Activated naive CD8-positive, alpha-beta T cell (primary cell): ENCODE results near the gene PDZRN3.

Source experiments
- H3K27ac Mint-ChIP-seq: one replicate; pipeline ENCODE4 v1.8.0; 2021; ENCODE audit warnings: mixed read lengths
- H3K27me3 Mint-ChIP-seq: one replicate; pipeline ENCODE4 v1.8.0; 2021; ENCODE audit warnings: mixed read lengths
- H3K36me3 Mint-ChIP-seq: one replicate; pipeline ENCODE4 v1.8.0; 2021; ENCODE audit warnings: mixed read lengths
- H3K4me1 Mint-ChIP-seq: one replicate; pipeline ENCODE4 v1.8.0; 2021; ENCODE audit warnings: low read depth, mixed read lengths
- H3K4me3 Mint-ChIP-seq: one replicate; pipeline ENCODE4 v1.8.0; 2021; ENCODE audit warnings: mild to moderate bottlenecking, mixed read lengths
- H3K9me3 Mint-ChIP-seq: one replicate; pipeline ENCODE4 v1.8.0; 2021; ENCODE audit warnings: low read depth, mixed read lengths

Gene PDZRN3

DNA sequence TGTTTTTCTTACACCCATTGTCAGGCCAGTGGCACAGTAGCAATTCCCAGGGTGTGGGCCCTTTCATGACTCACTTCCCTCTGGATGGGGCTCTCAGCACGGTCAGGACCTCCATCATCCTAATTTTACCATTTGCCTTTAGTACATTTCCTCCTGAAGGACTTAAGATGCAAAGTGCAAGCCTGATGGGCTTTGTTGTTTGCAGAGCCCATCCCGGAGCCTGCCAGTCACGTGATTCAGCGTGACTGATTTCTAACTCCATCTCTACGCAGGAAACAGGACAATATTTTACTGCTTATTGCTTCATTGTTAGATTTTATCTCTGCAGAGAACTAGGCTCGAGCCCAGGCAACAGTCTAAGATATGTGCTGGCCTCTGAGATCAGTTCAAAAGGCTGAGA is 223.7 kb downstream of the PDZRN3 start:
- Mint-ChIP-seq H3K27ac (no peak overlapping the region), H3K36me3 (no peaks in the 10 kb centered on the region), H3K4me3 (no peak overlapping the region), H3K27me3 (no peaks in the 10 kb centered on the region), H3K4me1 (no peaks in the 10 kb centered on the region), H3K9me3 (no peaks in the 10 kb centered on the region)

DNA sequence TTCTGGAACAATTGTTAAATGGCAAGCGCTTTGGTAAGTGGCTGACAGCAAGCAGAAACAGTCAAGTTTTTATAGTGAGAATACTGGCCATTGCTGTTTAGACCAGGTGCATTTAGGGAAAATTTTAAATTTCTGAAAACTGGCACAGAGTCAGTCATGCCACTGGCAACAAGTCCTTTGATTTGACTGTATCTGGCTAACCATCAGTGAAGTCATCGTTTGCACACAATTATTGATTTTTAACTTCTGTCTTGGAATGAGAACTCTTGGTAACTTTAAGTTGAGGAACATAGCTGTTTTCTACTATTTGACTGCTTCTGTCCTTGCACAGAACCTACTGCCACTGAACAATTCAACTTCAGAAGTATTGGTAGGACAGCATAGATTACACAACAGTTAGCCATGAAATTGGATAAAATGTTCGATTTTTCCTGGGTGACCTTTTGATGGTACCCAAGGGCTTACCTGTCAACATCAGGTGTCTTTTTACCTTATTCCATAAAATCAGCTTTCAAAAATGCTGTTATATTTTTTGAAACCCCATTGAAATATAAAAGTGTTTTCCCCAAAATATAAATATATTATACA is 225.0 kb downstream of the PDZRN3 start:
- Mint-ChIP-seq H3K4me3 (no peak overlapping the region), H3K27ac (no peak overlapping the region), H3K27me3 (no peaks in the 10 kb centered on the region), H3K9me3 (no peaks in the 10 kb centered on the region), H3K4me1 (no peaks in the 10 kb centered on the region), H3K36me3 (no peaks in the 10 kb centered on the region)

DNA sequence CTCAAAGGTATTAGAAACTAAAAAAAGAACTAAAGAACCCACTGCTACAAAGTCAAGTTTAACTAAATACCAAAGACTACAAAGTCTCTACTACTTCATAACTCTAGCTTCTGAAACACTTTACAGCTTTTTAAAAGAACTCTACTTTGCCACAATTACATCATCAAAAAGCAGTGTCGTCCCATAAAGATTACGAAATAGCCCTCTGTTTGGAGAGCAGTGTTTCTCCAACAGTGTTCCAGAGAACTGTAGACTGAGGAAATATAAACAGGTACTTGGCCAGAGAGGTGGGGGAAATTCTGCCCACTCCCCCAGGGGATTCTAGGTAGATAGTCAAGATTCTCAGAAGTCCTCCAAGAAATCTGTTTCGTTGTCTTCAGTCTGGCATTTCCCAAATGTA is 225.6 kb downstream of the PDZRN3 start:
- Mint-ChIP-seq H3K36me3 (no peaks in the 10 kb centered on the region), H3K27ac (no peak overlapping the region), H3K27me3 (no peaks in the 10 kb centered on the region), H3K4me1 (no peaks in the 10 kb centered on the region), H3K4me3 (no peak overlapping the region), H3K9me3 (no peaks in the 10 kb centered on the region)

DNA sequence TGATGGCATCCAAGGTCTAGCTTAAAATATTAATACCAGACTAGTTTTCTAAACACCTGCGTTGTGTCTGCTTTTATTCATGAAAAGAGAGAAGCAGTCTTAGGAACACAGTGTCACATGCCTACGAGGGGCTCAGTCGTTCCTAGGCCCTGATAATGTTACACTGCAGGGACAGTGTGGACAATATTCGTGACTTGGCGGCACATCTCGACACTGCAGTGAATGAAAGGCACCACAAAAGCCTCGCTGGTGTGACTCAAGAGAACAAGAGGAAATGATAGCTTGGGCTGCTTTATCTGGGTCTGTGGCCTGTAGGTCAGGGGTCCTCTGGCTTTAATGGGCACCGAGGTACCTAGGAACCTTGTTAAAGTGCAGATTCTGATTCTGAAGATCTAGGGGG is 226.7 kb downstream of the PDZRN3 start:
- Mint-ChIP-seq H3K27me3 (no peaks in the 10 kb centered on the region), H3K27ac (no peak overlapping the region), H3K36me3 (no peaks in the 10 kb centered on the region), H3K9me3 (no peaks in the 10 kb centered on the region), H3K4me3 (no peak overlapping the region), H3K4me1 (no peaks in the 10 kb centered on the region)

DNA sequence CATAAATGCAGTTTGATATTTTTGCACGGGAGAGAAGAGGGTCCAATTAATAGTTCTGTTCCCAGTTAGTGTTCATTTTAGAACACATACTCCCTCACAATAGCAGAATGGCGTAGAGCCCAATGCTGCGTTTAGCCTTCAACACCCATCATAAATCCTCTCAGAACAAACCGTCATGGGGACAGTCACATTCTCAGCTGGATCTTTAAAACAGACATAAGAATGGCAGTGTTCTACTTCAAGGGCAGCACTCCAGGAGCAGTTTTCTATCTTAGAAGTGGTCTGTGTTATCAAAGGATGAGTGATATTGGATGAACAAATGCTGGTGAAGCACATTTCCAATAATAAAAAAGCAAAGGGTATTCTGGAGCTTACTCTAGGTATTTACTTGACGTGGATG is 230.5 kb downstream of the PDZRN3 start:
- no peaks in the 10 kb centered on the region for H3K4me1 Mint-ChIP-seq

DNA sequence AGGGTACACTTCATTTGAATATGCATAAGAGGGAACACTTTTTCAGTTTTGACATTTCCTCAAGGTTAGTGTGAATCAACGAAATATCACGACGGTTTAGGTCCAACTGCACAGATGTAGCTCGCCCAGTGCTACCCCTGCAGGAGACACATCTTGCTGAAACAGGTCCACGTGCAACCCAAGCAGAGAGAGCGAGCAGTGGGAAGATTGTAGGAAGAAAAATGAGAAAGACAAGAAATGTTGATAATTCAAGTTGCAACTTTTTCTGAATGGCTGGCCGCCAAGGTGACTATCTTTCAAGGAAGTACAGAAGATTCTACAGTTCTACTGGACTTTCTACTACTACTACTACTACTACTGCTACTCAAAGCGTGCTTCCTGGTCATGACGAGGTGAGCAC is 231.7 kb downstream of the PDZRN3 start:
- no peaks in the 10 kb centered on the region for H3K4me1 Mint-ChIP-seq
- no peaks in the 10 kb centered on the region for H3K36me3 Mint-ChIP-seq
- no peaks in the 10 kb centered on the region for H3K9me3 Mint-ChIP-seq
- peaks cover 2% of the 10 kb centered on the region for H3K27me3 Mint-ChIP-seq
- no peak overlapping the region for H3K4me3 Mint-ChIP-seq
- H3K27ac Mint-ChIP-seq = no peak overlapping the region

More for the DNA sequence above, 230.5 kb downstream of the PDZRN3 start:
- H3K27me3 Mint-ChIP-seq = no peaks in the 10 kb centered on the region
- H3K9me3 Mint-ChIP-seq = no peaks in the 10 kb centered on the region
- no peak overlapping the region for H3K27ac Mint-ChIP-seq
- no peaks in the 10 kb centered on the region for H3K36me3 Mint-ChIP-seq
- no peak overlapping the region for H3K4me3 Mint-ChIP-seq

DNA sequence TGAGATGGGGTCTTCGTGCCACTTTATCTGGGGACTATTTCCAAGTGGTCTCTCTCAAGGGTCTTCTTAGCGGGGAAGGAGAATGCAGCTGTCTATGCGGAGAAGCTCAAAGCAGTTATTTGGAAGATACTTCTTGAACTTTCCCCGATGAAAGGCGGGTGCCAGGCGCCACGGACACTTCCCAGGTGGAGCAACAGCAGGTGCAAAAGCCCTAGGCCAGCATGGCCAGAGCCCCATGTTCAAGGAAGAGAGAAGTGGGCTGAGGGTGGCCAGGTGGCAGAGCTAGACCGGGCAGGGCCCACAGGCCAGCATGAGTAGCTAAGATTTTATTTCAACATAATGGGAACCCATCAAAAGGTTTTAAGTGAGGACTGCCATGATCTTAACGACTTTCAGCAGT is 232.8 kb downstream of the PDZRN3 start:
- Mint-ChIP-seq H3K36me3 (no peaks in the 10 kb centered on the region), H3K4me1 (no peaks in the 10 kb centered on the region), H3K27me3 (peaks cover 2% of the 10 kb centered on the region), H3K27ac (no peak overlapping the region), H3K9me3 (no peaks in the 10 kb centered on the region), H3K4me3 (no peak overlapping the region)

DNA sequence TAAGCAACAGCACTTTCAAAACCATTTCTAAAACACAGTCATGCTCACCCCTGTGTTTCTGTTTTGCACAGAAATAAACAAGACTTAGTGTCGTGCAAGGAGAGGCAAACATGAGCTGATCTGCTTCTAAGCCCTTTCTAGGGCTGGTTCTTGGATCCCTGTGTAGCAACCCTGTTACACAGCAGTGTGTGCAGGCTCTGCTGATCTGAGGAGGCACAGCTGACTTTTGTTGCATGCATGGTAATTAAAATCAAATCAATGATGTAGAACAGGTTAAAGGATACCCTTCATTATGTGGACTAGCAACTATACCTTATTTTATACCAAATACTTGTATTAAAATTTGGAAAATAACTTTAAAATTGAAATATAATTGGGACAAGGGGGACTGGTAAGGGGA is 234.8 kb downstream of the PDZRN3 start:
- H3K27me3 Mint-ChIP-seq = peaks cover 2% of the 10 kb centered on the region
- no peak overlapping the region for H3K4me3 Mint-ChIP-seq
- H3K4me1 Mint-ChIP-seq = no peaks in the 10 kb centered on the region
- no peak overlapping the region for H3K27ac Mint-ChIP-seq
- no peaks in the 10 kb centered on the region for H3K36me3 Mint-ChIP-seq
- H3K9me3 Mint-ChIP-seq = no peaks in the 10 kb centered on the region

DNA sequence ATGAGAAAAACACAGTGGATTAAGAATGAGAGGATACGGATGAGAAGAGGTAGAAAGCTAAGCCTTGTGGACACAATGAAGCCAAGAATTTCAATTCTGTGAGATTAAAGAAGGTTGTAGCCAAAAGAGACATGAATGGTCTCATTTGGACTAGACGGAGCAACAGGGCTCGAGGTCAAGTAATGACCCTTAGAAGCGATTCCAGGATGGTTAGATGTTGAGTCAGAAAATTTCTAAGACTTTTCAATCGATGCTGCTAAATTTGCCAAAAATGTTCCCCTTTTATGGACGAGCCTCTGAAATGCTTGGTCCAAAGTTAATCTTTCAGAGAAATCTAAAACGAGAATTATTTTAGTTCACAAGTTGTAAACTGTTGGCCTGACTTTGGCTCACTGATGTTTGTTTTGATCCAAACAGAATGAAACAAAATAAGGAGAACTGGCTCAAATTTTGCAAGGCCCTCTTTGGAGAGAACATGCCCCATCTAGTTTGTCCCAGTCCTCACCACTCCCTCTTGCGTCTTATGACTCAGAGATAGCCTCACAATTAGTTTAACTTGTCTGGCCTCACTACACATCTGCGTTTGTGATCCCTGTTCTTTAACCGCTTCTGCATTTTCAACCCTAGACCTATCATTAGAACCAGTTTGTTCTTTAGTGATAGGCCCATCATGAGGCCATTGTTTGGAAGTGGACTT is 235.5 kb downstream of the PDZRN3 start:
- H3K9me3 Mint-ChIP-seq = no peaks in the 10 kb centered on the region

DNA sequence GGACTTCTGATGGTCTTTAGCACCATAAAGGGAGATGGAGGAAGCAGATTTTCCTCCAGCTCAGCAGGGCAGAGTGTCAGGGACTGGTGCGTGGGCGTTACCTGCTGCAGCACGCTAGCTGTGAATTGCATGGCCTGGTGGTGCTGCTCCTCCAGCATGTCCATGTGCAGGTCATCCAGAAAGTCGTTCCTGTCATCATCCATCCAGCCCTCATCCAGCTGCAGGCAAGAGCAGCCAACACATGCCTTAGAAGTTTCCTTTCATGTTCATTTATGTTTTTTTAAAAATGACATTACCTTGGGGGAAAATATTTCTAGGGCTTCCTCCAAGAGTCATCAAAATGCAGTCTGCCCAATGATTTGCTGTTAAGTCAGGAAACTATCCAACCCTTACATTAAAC is 239.2 kb downstream of the PDZRN3 start:
- Mint-ChIP-seq H3K4me1 (no peaks in the 10 kb centered on the region), H3K4me3 (no peak overlapping the region), H3K9me3 (peaks cover 4% of the 10 kb centered on the region), H3K27ac (no peak overlapping the region), H3K36me3 (no peaks in the 10 kb centered on the region), H3K27me3 (peaks cover 5% of the 10 kb centered on the region)

More for the DNA sequence above, 235.5 kb downstream of the PDZRN3 start:
- H3K36me3 Mint-ChIP-seq = no peaks in the 10 kb centered on the region
- no peaks in the 10 kb centered on the region for H3K4me1 Mint-ChIP-seq
- H3K4me3 Mint-ChIP-seq = no peak overlapping the region
- peaks cover 2% of the 10 kb centered on the region for H3K27me3 Mint-ChIP-seq
- no peak overlapping the region for H3K27ac Mint-ChIP-seq

DNA sequence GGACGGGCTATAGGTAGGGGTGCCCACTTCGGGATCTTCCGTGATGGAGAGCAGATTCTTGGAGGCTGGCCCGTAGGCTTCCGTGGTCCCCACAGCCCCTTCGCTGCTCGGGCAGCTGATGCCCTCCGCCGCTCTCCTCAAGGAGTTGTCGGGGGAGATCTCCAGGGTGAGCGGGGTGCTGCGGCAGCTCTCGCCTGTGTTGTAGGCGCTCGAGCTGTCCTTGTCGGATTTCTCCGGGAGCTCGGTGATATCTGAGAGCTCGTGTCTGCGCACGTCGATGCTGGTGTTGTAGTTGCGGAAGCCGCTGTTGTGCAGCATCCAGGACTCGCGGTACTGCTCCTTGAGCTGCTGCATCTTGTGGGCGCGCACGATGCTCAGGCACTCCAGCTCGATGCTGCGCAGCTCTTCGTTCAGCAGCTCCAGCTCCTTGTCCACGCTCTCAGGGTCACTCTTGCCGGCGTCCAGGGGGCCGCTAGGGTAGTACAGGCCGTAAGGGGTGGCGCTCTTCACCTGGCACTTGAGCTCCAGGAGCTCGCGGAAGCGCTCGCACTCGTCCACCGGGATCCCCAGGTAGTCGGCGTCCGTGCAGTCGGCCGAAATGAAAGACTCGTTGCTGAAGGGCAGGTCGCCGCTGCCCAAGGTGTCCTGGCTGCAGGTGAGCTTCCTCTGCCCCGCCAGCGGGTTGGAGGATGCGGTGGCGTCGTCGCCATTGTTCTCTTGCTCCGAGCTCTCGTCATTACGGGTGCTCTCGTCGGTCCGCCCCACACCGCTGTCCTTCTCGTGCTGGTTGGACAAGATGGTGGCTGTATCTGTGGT is 240.4 kb downstream of the PDZRN3 start:
- no peaks in the 10 kb centered on the region for H3K36me3 Mint-ChIP-seq
- H3K27ac Mint-ChIP-seq = no peak overlapping the region
- H3K4me3 Mint-ChIP-seq = no peak overlapping the region
- H3K27me3 Mint-ChIP-seq = peaks cover 5% of the 10 kb centered on the region
- H3K4me1 Mint-ChIP-seq = no peaks in the 10 kb centered on the region
- H3K9me3 Mint-ChIP-seq = peaks cover 4% of the 10 kb centered on the region

DNA sequence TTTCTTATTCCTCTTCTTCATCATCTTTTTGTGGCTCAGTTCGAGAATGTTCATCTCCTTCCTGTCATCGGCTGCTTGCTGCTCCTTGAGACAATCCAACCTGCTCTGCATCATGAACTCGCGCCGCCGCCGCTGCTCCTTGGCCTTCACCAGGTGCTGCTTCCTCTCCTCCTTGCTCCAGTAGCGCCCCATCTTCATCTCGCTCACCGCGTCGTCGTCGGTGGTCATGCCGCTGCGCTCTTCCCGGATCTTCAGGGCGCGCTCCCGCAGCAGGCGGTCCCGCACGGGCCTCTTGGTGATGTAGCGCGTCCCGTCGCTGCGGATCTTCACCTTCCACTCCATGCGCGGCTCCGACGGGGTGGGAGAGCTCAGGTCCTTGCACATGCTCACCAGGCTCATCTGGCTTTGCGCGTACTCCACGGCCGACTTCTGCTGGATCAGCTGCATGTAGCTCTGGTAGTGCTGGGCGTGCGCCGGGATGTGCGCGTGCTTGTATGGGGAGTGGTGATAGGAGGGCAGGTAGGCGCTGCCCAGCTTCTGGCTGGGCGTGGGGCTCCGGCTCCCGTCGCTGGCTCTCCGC is 241.2 kb downstream of the PDZRN3 start:
- Mint-ChIP-seq H3K4me3 (no peak overlapping the region), H3K27ac (no peak overlapping the region), H3K36me3 (no peaks in the 10 kb centered on the region), H3K4me1 (no peaks in the 10 kb centered on the region), H3K9me3 (peaks cover 4% of the 10 kb centered on the region), H3K27me3 (peaks cover 3% of the 10 kb centered on the region)

DNA sequence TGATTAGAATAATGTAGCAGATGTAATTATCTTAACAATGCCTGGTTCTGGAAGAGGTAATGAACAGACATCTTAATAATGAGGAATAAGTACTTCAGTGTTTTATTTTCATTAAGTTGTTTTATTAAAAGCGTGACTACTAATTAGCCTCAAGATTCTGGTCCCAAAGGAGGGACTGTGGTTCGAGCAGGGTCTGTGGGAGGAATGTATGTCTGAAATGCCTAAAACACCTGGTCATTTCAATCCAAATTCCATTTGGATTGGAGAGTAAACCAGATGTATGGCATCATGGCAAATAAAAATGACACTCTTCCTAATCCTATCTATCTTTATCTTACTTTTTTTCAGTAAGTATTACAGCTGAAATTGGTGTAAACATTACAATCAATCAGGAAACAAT is 243.2 kb downstream of the PDZRN3 start:
- no peak overlapping the region for H3K27ac Mint-ChIP-seq
- no peak overlapping the region for H3K4me3 Mint-ChIP-seq
- H3K36me3 Mint-ChIP-seq = no peaks in the 10 kb centered on the region
- H3K27me3 Mint-ChIP-seq = peaks cover 3% of the 10 kb centered on the region
- H3K9me3 Mint-ChIP-seq = peaks cover 4% of the 10 kb centered on the region
- no peaks in the 10 kb centered on the region for H3K4me1 Mint-ChIP-seq

DNA sequence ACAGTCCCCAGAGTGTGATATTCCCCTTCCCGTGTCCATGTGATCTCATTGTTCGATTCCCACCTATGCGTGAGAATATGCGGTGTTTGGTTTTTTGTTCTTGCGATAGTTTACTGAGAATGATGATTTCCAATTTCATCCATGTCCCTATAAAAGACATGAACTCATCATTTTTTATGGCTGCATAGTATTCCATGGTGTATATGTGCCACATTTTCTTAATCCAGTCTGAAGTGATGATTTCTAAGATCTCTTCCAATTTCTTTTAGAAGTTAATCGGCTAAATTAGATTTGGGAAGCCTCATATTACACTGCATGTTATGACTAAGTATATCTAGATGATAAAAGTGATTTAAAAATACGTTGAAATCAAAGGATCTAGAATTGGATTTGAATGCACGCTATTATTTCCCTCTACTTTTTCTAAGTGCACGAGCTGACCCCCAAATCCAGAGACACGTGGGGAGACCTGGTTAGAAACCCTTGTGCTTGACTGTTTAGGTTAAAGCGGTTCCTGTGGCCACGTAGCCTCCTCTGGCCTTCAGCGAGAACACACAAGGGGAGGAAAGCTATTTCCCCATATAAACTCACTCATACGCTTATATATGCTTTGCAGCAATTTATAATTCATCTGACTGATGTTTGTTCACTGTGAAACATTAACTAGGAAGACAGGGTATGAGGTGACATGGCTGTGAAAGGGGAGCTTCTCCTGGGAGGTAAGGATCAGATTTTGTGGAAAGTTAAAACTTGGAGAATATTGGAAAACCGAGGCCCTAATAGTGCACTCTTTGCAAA is 243.8 kb downstream of the PDZRN3 start:
- H3K27me3 Mint-ChIP-seq = peaks cover 3% of the 10 kb centered on the region
- peaks cover 4% of the 10 kb centered on the region for H3K9me3 Mint-ChIP-seq
- no peak overlapping the region for H3K27ac Mint-ChIP-seq
- H3K36me3 Mint-ChIP-seq = no peaks in the 10 kb centered on the region
- H3K4me3 Mint-ChIP-seq = no peak overlapping the region
- H3K4me1 Mint-ChIP-seq = no peaks in the 10 kb centered on the region
